ENCODE results near the gene ARMC10. TPM values are rescaled to one million over a fixed set of nuclear protein-coding genes. Genes with fewer than 3 reads are reported as not detected.
"Not testable (repeated sequence)": the region's sequence is repeated elsewhere in the genome, so short reads cannot be mapped to it uniquely, and the experiment has no call there.

Gene ARMC10
- total RNA-seq, 1 experiment from 2014 or later, result 66.0 TPM

- no peaks in the 10 kb centered on the region for H3K9me3 ChIP-seq (ENCODE audit: insufficient read depth, low read depth)
- POLR2A ChIA-PET (ENCODE audit: unreplicated experiment), result interaction anchor here (0.6 kb wide), 1 partner anchor 45 kb away, joined by 7 read pairs; no protein-coding TSS in a partner anchor
- no peaks in the 10 kb centered on the region; the same call in 1 of the 2 replicates for H3F3A ChIP-seq (ENCODE audit: insufficient read depth, low read depth)
- intact Hi-C loops (cut with micrococcal nuclease; ENCODE audit: unreplicated experiment), result no loop called here
- no peaks in the 10 kb centered on the region for H3K4me1 ChIP-seq (replicated peaks; ENCODE audit: insufficient read depth)
- H3K4me2 ChIP-seq, result no peak overlapping the region
- no peaks in the 10 kb centered on the region; the same call in 1 of the 2 replicates for H4K20me1 ChIP-seq (ENCODE audit: insufficient read depth)
- no TSS peak for BruUV-seq (replicated peaks)
- CTCF ChIA-PET, result no interaction called here
- no peaks in the 10 kb centered on the region for H3K9me2 ChIP-seq (ENCODE audit: insufficient read depth)
- DNase-seq, result no peak
- H3K4me3 ChIP-seq, result no peak overlapping the region
- H2AFZ ChIP-seq, result no peak overlapping the region
- no peaks in the 10 kb centered on the region for H3K27me3 ChIP-seq (ENCODE audit: insufficient read depth, low read depth)
- no peak for TF ChIP-seq EZH2 (IDR thresholded peaks at IDR 0.05; ENCODE audit: low read depth)
- TF ChIP-seq CTCF (conservative IDR thresholded peaks at IDR 0.05), result no peak
- peaks cover 33% of the 10 kb centered on the region for H3K79me2 ChIP-seq (ENCODE audit: low read depth)
- no peak overlapping the region for H3K27ac ChIP-seq
- peaks cover 13% of the 10 kb centered on the region; the same call in 1 of the 2 replicates for H3K36me3 ChIP-seq (ENCODE audit: low read depth)
Observed at GRCh38 chr7:103082497-103082896, 7.6 kb downstream of the ARMC10 start.

GRCh38 chr7:103083210-103083609 lies 8.3 kb downstream of the ARMC10 start:
- BruUV-seq (replicated peaks), result no TSS peak
- Histone ChIP-seq H3K4me2 (no peak overlapping the region), H3K27me3 (ENCODE audit: insufficient read depth, low read depth) (no peaks in the 10 kb centered on the region), H3K4me3 (no peak overlapping the region), H3K9me2 (ENCODE audit: insufficient read depth) (no peaks in the 10 kb centered on the region), H4K20me1 (ENCODE audit: insufficient read depth) (no peaks in the 10 kb centered on the region; the same call in 1 of the 2 replicates), H3K27ac (no peak overlapping the region), H3K4me1 (replicated peaks; ENCODE audit: insufficient read depth) (no peaks in the 10 kb centered on the region), H2AFZ (no peak overlapping the region), H3K36me3 (ENCODE audit: low read depth) (peaks cover 17% of the 10 kb centered on the region; the same call in 1 of the 2 replicates), H3K9me3 (ENCODE audit: insufficient read depth, low read depth) (no peaks in the 10 kb centered on the region), H3F3A (ENCODE audit: insufficient read depth, low read depth) (no peaks in the 10 kb centered on the region; the same call in 1 of the 2 replicates), H3K79me2 (ENCODE audit: low read depth) (peaks cover 26% of the 10 kb centered on the region)
- CTCF ChIA-PET, result no interaction called here
- no peak for DNase-seq
- no peak for TF ChIP-seq EZH2 (IDR thresholded peaks at IDR 0.05; ENCODE audit: low read depth)
- no peak for TF ChIP-seq CTCF (conservative IDR thresholded peaks at IDR 0.05)
- intact Hi-C loops (cut with micrococcal nuclease; ENCODE audit: unreplicated experiment), result no loop called here
- POLR2A ChIA-PET (ENCODE audit: unreplicated experiment), result no interaction called here

- intact Hi-C loops (cut with micrococcal nuclease; ENCODE audit: unreplicated experiment), result loop anchor here (10.0 kb wide), 1 partner anchor 202 kb away; the partner anchor contains the start of gene PMPCB
- H3K79me2 ChIP-seq (ENCODE audit: low read depth); H3K27me3 ChIP-seq (ENCODE audit: insufficient read depth, low read depth); POLR2A ChIA-PET (ENCODE audit: unreplicated experiment); H3K4me1 ChIP-seq (replicated peaks; ENCODE audit: insufficient read depth); H3K4me2 ChIP-seq; H3K4me3 ChIP-seq; DNase-seq; H3K9me2 ChIP-seq (ENCODE audit: insufficient read depth); BruUV-seq (replicated peaks); H3K27ac ChIP-seq; H2AFZ ChIP-seq; H4K20me1 ChIP-seq (ENCODE audit: insufficient read depth); H3K9me3 ChIP-seq (ENCODE audit: insufficient read depth, low read depth); H3F3A ChIP-seq (ENCODE audit: insufficient read depth, low read depth); CTCF ChIA-PET: not testable (repeated sequence)
- H3K36me3 ChIP-seq (ENCODE audit: low read depth), result peaks cover 35% of the 10 kb centered on the region; the same call in 1 of the 2 replicates
Observed at GRCh38 chr7:103092321-103092720, 17.4 kb downstream of the ARMC10 start.

GRCh38 chr7:103093429-103093828 lies 18.5 kb downstream of the ARMC10 start:
- H3K79me2 ChIP-seq (ENCODE audit: low read depth), result no peaks in the 10 kb centered on the region
- H3K27me3 ChIP-seq (ENCODE audit: insufficient read depth, low read depth), result no peaks in the 10 kb centered on the region
- no peaks in the 10 kb centered on the region for H3K9me3 ChIP-seq (ENCODE audit: insufficient read depth, low read depth)
- TF ChIP-seq EZH2 (IDR thresholded peaks at IDR 0.05; ENCODE audit: low read depth), result no peak
- TF ChIP-seq CTCF (conservative IDR thresholded peaks at IDR 0.05), result no peak
- ChIA-PET POLR2A (ENCODE audit: unreplicated experiment) (no interaction called here), CTCF (interaction anchor here (0.5 kb wide), 1 partner anchor 31 kb away, joined by 11 read pairs; no protein-coding TSS in a partner anchor)
- no peak for DNase-seq
- intact Hi-C loops (cut with micrococcal nuclease; ENCODE audit: unreplicated experiment), result loop anchor here (10.0 kb wide), 1 partner anchor 201 kb away; the partner anchor contains the start of gene PMPCB
- no peak overlapping the region for H3K27ac ChIP-seq
- peaks cover 32% of the 10 kb centered on the region; the same call in 1 of the 2 replicates for H3K36me3 ChIP-seq (ENCODE audit: low read depth)
- H3K4me2 ChIP-seq, result no peak overlapping the region
- no peak overlapping the region for H3K4me3 ChIP-seq
- 0 out of 2 replicates have a peak, but pooled peaks cover 2% of the 10 kb centered on the region for H4K20me1 ChIP-seq (ENCODE audit: insufficient read depth)
- no peaks in the 10 kb centered on the region for H3K4me1 ChIP-seq (replicated peaks; ENCODE audit: insufficient read depth)
- H3F3A ChIP-seq (ENCODE audit: insufficient read depth, low read depth), result no peaks in the 10 kb centered on the region
- no peaks in the 10 kb centered on the region for H3K9me2 ChIP-seq (ENCODE audit: insufficient read depth)
- no TSS peak for BruUV-seq (replicated peaks)
- H2AFZ ChIP-seq, result no peak overlapping the region
